NT2/D1 (cell line): ENCODE measurements around the gene BYSL.

Source experiments
- YY1 ChIP-seq: IDR thresholded peaks from 2 replicates; pipeline ENCODE4 v1.6.1; 2011; ENCODE audit not compliant: insufficient read length, insufficient read depth
- ZNF274 ChIP-seq: IDR thresholded peaks from 2 replicates; pipeline ENCODE4 v1.6.1; 2011; ENCODE audit warnings: mild to moderate bottlenecking, low read depth, low read length

GRCh38 chr6:41900861-41901260, 20.4 kb upstream of the BYSL start:
- no peak for TF ChIP-seq YY1
- no peak for TF ChIP-seq ZNF274
